HUES64 (cell line): ENCODE results near the gene ZNF106.

Experiments used
- H3K27ac ChIP-seq: 2 replicates; pipeline ENCODE4 v1.7.0; 2013; ENCODE audit warnings: low read depth, low read length, inconsistent platforms
- H3K27me3 ChIP-seq: 2 replicates; pipeline ENCODE4 v1.6.1; 2013; ENCODE audit warnings: mild to moderate bottlenecking, low read length; ENCODE audit not compliant: insufficient read depth
- H3K36me3 ChIP-seq: 2 replicates; pipeline ENCODE4 v1.6.1; 2013; ENCODE audit warnings: mild to moderate bottlenecking, low read length; ENCODE audit not compliant: insufficient read depth
- H3K4me1 ChIP-seq: 2 replicates; pipeline ENCODE4 v1.6.1; 2013; ENCODE audit warnings: mild to moderate bottlenecking, low read length, moderate library complexity; ENCODE audit not compliant: insufficient read depth
- H3K4me3 ChIP-seq: 2 replicates; pipeline ENCODE4 v1.5.1; 2013; ENCODE audit warnings: mild to moderate bottlenecking, low read length, moderate library complexity
- H3K9ac ChIP-seq: 2 replicates; pipeline ENCODE4 v1.6.1; 2013; ENCODE audit warnings: mild to moderate bottlenecking, low read depth, low read length
- H3K9me3 ChIP-seq: 2 replicates; pipeline ENCODE4 v1.6.1; 2013; ENCODE audit warnings: low read depth, low read length; ENCODE audit not compliant: insufficient read depth
- WGBS: fragments of 150-250, 120-280 bp; methylation state at CpG from one replicate; pipeline ENCODE4 v1.1.7; 2013; ENCODE audit warnings: missing lambda C conversion rate; 5-methylcytosine and 5-hydroxymethylcytosine counted together

Gene ZNF106

DNA sequence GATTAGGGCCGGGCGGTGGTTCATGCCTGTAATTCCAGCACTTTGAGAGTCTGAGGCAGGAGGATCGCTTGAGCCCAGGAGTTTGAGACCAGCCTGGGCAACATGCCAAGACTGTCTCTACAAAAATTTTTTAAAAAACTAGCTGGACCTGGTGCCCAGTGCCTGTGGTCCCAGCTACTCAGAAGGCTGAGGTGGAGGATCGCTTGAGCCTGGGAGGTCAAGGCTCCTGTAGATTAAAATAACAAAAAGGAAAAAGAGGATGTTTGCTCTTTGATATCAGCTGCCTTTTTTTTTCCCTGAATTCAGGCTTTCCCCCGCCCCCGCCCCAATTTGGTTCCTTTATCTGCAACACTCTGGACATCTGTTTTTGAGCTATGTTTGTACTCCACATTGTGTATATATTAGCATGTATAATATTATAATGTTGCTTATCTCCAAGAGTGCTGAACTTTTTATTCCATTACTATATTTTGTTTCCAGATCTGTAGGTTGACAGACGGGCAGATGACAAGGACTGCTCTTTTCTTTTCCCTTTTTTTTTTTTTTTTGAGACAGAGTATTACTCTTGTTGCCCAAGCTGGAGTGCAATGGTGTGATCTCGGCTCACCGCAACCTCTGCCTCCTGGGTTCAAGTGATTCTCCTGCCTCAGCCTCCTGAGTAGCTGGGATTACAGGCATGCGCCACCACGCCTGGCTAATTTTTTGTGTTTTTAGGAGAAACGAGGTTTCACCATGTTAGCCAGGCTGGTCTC, 9.1 kb upstream of the ZNF106 start:
- Histone ChIP-seq H3K36me3 (no peaks in the 10 kb centered on the region), H3K4me3 (no peak overlapping the region), H3K9ac (no peak overlapping the region; the same call in 1 of the 2 replicates), H3K27me3 (no peaks in the 10 kb centered on the region), H3K27ac (no peak overlapping the region), H3K9me3 (no peaks in the 10 kb centered on the region), H3K4me1 (peaks cover 20% of the 10 kb centered on the region)
- 84% methylated on average over 11 of the region's 12 CpGs for WGBS

DNA sequence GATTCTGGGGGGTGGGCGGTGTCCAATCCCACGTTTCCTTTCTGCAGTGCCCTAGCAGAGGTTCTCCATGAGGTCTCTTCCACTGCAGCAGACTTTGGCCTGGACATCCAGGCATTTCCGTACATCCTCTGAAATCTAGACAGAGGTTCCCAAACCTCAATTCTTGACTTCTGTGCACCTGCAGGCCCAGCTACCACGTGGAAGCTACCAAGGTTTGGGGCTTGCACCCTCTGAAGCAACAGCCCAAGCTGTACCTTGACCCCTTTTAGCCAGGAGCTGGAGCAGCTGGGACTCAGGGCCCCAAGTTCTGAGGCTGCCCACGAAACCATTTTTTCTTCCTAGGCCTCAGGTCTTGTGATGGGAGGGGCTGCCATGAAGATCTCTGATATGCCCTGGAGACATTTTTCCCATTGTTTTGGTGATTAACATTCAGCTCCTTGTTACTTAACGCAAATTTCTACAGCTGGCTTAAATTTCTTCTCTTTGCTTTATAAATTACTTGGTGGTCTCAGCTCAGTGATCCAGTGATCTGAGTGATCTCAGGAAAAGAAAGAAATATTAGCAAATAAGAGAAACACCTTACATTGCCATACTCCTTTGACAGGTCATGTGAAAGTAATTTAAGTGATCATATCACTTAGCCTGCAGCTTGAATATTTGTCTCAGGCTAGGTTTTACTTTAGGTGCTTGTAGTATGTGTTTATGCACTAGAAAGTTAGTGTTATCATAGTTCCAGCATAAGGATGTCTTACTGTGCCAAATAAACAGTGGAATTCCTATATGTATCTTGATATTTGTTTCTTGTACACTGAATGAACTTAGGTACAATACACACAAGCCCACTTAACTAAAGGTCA, 7.5 kb upstream of the ZNF106 start:
- 79% methylated on average over 6 of the region's 6 CpGs for WGBS
- H3K4me3 ChIP-seq = no peak overlapping the region
- no peaks in the 10 kb centered on the region for H3K36me3 ChIP-seq
- H3K27ac ChIP-seq = no peak overlapping the region
- H3K4me1 ChIP-seq = peaks cover 16% of the 10 kb centered on the region
- H3K9me3 ChIP-seq = no peaks in the 10 kb centered on the region
- no peak overlapping the region for H3K9ac ChIP-seq
- no peaks in the 10 kb centered on the region for H3K27me3 ChIP-seq

DNA sequence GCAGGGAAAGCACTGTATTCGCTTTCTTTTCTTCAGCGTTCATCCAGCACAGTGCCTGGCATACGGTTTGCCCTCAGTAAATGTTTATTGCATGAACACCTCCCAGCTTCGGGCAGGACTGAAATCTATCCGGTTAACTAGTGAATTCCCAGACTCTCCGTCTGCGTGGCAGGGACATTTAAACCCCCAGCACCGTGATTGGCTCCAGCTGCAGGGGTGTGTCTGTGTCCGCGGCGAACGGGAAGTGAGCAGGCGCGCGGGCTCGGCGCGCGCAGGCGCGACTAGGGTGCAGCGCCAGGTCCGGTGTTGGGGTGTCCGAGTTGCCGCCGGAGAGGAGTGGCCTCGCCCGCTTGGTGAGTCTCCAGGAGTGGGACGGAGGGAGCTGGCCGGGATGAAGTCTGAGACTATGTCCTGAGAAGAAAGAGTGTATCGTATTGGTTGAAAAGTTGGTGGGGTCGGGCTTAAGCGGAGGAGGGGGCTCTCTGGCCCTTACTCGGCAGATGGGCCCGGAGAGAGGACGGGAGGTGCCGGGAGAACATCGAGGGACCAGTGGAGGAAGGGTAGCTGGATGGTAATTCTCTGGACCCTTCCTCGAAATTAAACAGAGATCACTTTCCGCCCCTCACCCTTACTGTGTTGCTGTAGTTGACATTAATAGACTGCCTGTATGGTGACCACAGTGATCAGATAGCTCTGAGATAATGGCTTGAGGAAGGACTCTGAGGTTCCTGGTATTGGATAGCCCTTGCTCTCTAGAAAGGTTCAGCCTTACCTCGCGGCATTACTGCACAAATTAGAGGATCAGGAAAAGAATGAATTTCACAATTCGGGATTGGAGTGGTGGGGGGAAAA, 4.6 kb upstream of the ZNF106 start, which contains the start of gene SNAP23:
TSS of gene SNAP23 (plus strand) at position 274 of the 852 bp plus-strand sequence. CDS start 16,213 bp downstream, outside the sequence.
- WGBS = under 1% methylated on average over 41 of the region's 43 CpGs
- Histone ChIP-seq H3K4me3 (peak within 1 kb of the TSS; percentile 76), H3K36me3 (no peaks in the 10 kb centered on the region), H3K27ac (peak within 1 kb of the TSS; percentile 54; the same call in 1 of the 2 replicates), H3K4me1 (peaks cover 20% of the 10 kb centered on the region), H3K27me3 (no peaks in the 10 kb centered on the region), H3K9ac (peak within 1 kb of the TSS; percentile 68), H3K9me3 (no peaks in the 10 kb centered on the region)

DNA sequence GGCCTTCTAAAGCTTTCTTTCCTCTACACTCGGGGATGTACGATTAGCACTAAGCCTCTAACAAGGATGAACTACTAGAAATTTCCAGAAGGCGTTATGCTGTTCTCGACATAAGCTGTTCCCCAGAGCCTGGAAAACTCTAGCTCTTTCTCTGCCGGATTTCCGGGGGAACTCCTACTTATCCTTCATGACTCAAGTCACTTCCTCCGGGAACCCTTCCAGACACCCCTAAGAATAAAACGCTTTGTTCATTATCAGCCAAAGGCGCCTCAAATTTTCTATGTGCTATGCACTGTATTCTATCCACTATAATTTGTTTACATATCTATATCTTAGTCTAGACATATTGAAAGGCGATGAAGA, 4.0 kb upstream of the ZNF106 start:
- H3K4me3 ChIP-seq = peak overlapping the region; percentile 76
- 58% methylated on average over 10 of the region's 10 CpGs for WGBS
- peak overlapping the region; percentile 54; the same call in 1 of the 2 replicates for H3K27ac ChIP-seq
- H3K27me3 ChIP-seq = no peaks in the 10 kb centered on the region
- H3K4me1 ChIP-seq = peaks cover 18% of the 10 kb centered on the region
- H3K36me3 ChIP-seq = no peaks in the 10 kb centered on the region
- peak overlapping the region; percentile 68 for H3K9ac ChIP-seq
- no peaks in the 10 kb centered on the region for H3K9me3 ChIP-seq

DNA sequence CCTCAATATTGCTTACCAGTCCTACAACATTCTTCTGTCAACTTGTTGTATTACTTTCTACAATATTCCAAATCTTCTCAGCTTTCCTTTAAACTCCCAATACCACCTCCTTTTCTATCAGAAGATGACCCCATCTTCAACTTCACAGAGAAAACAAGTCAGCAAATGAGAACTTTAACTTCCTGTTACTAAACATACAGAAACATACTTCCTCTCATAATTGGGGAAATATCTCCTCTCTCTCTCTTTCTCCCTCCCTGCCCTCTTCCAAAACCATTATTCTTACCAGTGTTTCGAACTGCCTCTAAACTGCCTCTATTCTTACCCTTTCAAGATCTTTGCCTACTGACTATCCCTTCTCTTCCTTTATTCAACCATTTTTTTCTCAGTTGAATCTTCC, 2.7 kb upstream of the ZNF106 start:
- WGBS = 88% methylated on average over 1 of the region's 1 CpG
- Histone ChIP-seq H3K4me3 (no peak overlapping the region), H3K9ac (no peak overlapping the region), H3K27ac (no peak overlapping the region), H3K4me1 (peaks cover 9% of the 10 kb centered on the region), H3K27me3 (no peaks in the 10 kb centered on the region), H3K36me3 (no peaks in the 10 kb centered on the region), H3K9me3 (no peaks in the 10 kb centered on the region)

DNA sequence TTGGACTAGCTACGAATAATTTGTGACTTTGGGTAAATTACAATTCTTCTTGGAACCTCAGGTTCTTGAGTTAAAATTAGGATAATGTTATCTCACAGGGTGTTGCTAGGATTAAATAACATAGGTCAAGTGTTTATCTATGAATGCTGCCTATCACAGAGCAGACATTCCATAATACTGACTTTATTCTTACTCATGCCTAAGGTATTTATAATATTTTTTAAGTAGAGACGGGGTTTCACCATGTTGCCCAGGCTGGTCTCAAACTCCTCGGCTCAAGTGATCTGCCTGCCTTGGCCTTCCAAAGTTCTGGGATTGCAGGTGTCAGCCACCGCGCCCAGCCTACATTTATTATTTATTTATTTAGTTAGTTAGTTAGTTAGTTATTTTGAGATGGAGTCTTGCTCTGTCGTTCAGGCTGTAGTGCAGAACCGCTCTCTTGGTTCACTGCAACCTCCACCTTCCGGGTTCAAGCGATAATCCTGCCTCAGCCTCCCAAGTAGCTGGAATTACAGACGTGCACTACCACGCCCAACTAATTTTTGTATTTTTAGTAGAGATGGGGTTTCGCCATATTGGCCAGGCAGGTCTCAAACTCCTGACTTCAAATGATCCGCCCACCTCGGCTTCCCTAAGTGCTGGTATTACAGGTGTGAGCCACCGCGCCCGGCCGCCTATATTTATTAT, 741 bp upstream of the ZNF106 start:
- Histone ChIP-seq H3K27me3 (no peaks in the 10 kb centered on the region), H3K9ac (peak overlapping the region; percentile 91), H3K4me3 (peak overlapping the region; percentile 70), H3K27ac (peak overlapping the region; percentile 87), H3K4me1 (peaks cover 9% of the 10 kb centered on the region; the same call in 1 of the 2 replicates), H3K36me3 (no peaks in the 10 kb centered on the region), H3K9me3 (no peaks in the 10 kb centered on the region)
- 93% methylated on average over 16 of the region's 18 CpGs for WGBS

DNA sequence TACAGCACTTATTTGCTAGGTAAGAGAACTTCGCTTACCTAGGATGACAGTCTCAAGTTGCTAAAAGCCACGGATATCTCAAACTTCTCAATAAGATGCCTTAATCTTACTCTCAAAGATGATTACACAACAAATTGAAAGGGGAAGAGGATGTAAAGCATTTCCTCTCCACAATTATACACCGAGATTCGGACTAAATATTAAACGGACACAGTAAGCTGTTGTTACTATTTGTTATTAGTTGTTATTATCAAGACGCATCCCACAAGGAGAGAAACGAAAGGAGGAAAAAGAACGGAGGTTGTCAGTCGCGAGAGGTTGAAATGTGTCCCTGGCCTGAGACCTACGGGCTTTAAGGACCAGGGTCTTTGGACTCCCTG, 660 bp downstream of the ZNF106 start:
- H3K27me3 ChIP-seq = no peaks in the 10 kb centered on the region
- no peak overlapping the region; the same call in 1 of the 2 replicates for H3K27ac ChIP-seq
- H3K36me3 ChIP-seq = no peaks in the 10 kb centered on the region
- H3K4me3 ChIP-seq = peak overlapping the region; percentile 70
- WGBS = 13% methylated on average over 8 of the region's 11 CpGs
- peak overlapping the region; percentile 91 for H3K9ac ChIP-seq
- no peaks in the 10 kb centered on the region for H3K9me3 ChIP-seq
- peaks cover 3% of the 10 kb centered on the region; the same call in 1 of the 2 replicates for H3K4me1 ChIP-seq

DNA sequence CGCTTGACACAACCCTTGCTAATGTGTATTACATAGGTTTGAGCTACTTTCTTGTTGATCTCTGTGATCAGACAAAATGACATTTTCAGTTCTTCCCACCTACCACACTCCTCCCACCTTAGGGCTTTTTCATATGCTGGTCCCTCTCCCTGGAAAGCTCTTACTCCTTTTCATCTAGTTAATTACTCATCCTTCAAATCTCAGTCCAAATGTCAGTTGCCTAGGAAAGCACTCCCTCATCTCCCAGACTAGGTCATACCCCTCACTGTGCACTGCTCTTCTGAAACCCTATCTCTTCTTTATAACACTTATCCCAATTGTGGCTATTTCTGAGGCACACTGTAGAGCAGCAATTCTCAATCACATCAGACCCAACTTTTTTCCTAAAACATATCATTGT, 7.3 kb downstream of the ZNF106 start:
- Histone ChIP-seq H3K27me3 (no peaks in the 10 kb centered on the region), H3K9ac (no peak overlapping the region), H3K27ac (no peak overlapping the region), H3K4me3 (no peak overlapping the region), H3K36me3 (0 out of 2 replicates have a peak, but pooled peaks cover 2% of the 10 kb centered on the region), H3K4me1 (no peaks in the 10 kb centered on the region; the same call in 1 of the 2 replicates), H3K9me3 (no peaks in the 10 kb centered on the region)
- no CpG with 5 or more reads among the region's 1 CpG for WGBS

DNA sequence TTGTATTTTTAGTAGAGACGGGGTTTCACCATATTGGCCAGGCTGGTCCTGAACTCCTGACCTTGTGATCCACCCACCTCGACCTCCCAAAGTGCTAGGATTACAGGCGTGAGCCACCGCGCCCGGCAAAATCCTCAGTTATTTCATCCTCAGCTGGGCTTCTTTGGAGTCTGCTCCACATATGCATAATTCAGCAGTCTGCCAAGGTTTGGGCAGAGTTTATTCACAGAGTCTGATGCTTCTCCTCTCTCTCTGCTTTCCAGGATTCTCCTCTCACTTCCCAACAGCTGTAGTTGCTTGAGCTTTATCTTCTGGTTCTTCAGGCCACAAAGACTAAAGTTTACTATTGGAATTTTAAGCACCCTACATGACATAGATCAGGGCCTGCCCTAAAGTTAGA, 8.2 kb downstream of the ZNF106 start:
- no peak overlapping the region for H3K4me3 ChIP-seq
- no peak overlapping the region for H3K27ac ChIP-seq
- no peak overlapping the region for H3K9ac ChIP-seq
- no peaks in the 10 kb centered on the region; the same call in 1 of the 2 replicates for H3K4me1 ChIP-seq
- no peaks in the 10 kb centered on the region for H3K9me3 ChIP-seq
- H3K27me3 ChIP-seq = no peaks in the 10 kb centered on the region
- 93% methylated on average over 6 of the region's 6 CpGs for WGBS
- H3K36me3 ChIP-seq = 0 out of 2 replicates have a peak, but pooled peaks cover 2% of the 10 kb centered on the region

DNA sequence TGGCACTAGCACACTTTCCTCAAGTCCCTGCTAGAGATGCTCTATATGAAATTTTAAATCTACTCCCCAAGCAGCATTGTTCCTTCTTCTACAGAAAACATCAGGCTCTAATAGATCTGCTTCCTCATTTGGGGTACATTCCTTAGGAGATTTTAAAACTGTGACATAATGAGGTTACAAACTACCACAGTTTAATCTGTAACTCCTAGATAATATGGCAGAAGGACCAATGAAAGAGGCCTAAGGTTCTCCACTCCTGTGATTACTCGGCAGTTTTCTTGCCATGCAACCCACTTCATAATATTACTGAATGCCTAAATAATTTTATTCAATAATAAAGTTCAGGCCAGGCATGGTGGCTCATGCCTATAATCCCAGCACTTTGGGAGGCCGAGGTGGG, 16.1 kb downstream of the ZNF106 start:
- WGBS = 96% methylated on average over 2 of the region's 2 CpGs
- no peak overlapping the region for H3K27ac ChIP-seq

More for the DNA sequence above, 16.1 kb downstream of the ZNF106 start:
- H3K4me1 ChIP-seq = no peaks in the 10 kb centered on the region
- no peak overlapping the region for H3K4me3 ChIP-seq
- H3K36me3 ChIP-seq = peaks cover 12% of the 10 kb centered on the region
- no peaks in the 10 kb centered on the region for H3K27me3 ChIP-seq
- H3K9ac ChIP-seq = no peak overlapping the region
- no peaks in the 10 kb centered on the region for H3K9me3 ChIP-seq
